ENCODE measurements around the gene NOTCH1.

NOTCH1 gene

DNA sequence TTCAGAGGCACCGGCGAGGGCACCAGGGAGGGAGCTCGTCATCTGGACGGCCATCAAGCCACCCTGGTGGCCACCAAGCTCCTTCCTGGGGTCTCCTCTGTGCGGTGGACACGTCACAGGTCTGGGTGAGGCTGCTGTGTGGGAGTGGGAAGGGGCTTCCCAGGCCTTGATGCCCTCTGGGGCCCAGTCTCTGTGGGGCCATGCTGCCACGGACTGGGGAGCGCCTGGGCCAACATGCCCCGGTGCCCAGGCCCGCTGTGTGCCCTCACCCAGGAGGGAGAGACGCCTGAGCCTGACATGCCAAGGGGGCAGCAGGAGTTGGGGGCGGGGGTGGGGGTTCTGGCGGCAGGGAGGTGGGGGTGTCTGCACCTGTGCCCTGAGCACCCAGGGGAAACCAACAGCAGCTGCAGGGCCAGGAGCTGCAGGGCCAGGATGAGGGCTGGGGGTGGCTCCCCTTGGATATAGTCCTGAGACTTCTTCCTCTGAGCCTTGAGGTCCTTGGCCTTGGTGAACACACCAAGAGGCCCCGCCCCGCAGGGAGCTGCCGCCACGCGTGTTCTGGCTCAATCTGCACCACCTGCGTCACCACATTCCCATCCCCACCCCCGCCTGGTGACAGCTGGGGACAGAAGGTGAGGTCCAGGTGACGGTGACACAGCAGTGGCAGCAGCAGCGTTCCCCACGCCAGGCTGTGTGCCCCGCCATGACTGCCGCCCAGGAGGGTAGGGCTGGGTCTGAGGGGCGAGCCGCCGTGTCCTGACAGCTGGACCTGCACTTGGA, 47.7 kb downstream of the NOTCH1 start:
- DNase-seq (ENCODE audit: low read depth in 1 of 2, low spot score in 1 of 2), result no peak
- H3K4me3 ChIP-seq (replicated peaks; ENCODE audit: insufficient read depth, low read length), result no peak overlapping the region
- H3K27ac ChIP-seq (replicated peaks), result no peak overlapping the region
- no peaks in the 10 kb centered on the region for H3K27me3 ChIP-seq (ENCODE audit: insufficient read depth, poor library complexity, severe bottlenecking)
- no peak for TF ChIP-seq GABPA (IDR thresholded peaks at IDR 0.05; ENCODE audit: low read depth)
- TF ChIP-seq, protein P1, sequence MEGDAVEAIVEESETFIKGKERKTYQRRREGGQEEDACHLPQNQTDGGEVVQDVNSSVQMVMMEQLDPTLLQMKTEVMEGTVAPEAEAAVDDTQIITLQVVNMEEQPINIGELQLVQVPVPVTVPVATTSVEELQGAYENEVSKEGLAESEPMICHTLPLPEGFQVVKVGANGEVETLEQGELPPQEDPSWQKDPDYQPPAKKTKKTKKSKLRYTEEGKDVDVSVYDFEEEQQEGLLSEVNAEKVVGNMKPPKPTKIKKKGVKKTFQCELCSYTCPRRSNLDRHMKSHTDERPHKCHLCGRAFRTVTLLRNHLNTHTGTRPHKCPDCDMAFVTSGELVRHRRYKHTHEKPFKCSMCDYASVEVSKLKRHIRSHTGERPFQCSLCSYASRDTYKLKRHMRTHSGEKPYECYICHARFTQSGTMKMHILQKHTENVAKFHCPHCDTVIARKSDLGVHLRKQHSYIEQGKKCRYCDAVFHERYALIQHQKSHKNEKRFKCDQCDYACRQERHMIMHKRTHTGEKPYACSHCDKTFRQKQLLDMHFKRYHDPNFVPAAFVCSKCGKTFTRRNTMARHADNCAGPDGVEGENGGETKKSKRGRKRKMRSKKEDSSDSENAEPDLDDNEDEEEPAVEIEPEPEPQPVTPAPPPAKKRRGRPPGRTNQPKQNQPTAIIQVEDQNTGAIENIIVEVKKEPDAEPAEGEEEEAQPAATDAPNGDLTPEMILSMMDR (IDR thresholded peaks at IDR 0.05; ENCODE audit: insufficient read depth, low read length), result no peak
- no peak for TF ChIP-seq POLR2AphosphoS5 (IDR thresholded peaks at IDR 0.05; ENCODE audit: low read depth)
- TF ChIP-seq, protein P2, sequence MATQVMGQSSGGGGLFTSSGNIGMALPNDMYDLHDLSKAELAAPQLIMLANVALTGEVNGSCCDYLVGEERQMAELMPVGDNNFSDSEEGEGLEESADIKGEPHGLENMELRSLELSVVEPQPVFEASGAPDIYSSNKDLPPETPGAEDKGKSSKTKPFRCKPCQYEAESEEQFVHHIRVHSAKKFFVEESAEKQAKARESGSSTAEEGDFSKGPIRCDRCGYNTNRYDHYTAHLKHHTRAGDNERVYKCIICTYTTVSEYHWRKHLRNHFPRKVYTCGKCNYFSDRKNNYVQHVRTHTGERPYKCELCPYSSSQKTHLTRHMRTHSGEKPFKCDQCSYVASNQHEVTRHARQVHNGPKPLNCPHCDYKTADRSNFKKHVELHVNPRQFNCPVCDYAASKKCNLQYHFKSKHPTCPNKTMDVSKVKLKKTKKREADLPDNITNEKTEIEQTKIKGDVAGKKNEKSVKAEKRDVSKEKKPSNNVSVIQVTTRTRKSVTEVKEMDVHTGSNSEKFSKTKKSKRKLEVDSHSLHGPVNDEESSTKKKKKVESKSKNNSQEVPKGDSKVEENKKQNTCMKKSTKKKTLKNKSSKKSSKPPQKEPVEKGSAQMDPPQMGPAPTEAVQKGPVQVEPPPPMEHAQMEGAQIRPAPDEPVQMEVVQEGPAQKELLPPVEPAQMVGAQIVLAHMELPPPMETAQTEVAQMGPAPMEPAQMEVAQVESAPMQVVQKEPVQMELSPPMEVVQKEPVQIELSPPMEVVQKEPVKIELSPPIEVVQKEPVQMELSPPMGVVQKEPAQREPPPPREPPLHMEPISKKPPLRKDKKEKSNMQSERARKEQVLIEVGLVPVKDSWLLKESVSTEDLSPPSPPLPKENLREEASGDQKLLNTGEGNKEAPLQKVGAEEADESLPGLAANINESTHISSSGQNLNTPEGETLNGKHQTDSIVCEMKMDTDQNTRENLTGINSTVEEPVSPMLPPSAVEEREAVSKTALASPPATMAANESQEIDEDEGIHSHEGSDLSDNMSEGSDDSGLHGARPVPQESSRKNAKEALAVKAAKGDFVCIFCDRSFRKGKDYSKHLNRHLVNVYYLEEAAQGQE (IDR thresholded peaks at IDR 0.05; ENCODE audit: insufficient replicate concordance, low read depth), result no peak
- TF ChIP-seq SPI1 (IDR thresholded peaks at IDR 0.05; ENCODE audit: borderline replicate concordance, low read depth), result no peak

DNA sequence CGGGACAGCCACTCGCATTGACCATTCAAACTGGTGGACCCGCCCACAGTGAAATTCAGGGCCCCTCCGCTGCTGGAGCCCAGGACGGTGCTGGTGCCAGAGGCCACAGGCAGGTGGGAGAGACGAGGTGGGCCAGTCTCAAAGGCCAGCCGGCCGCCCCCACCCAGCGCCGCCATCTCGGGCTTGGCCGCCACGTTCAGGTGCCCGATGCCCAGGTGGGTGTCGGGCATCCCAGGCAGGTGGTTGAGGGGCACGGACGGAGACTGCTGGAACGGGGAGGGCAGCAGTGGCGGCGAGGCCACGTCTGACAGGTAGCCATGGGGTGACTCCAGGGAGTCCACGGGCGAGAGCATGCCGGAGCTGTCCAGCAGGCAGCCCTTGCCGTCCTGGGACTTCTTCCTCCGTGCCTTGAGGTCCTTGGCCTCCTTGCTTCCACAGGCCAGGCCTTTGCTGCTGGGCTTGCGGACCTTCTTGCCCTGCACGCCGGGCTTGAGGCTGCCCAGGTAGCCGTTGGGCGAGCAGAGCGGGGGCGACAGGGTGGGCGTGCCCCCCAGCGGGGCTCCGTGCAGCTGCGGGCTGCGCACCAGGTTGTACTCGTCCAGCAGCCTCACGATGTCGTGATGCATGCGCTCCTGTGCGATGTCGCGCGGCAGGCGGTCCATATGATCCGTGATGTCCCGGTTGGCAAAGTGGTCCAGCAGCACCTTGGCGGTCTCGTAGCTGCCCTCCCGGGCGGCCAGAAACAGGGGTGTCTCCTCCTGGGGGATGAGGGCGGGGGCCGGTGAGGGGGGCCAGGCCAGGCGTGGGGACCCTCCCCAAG, 48.8 kb downstream of the NOTCH1 start:
- no peak overlapping the region for H3K4me3 ChIP-seq (replicated peaks; ENCODE audit: insufficient read depth, low read length)
- TF ChIP-seq, protein P1 (IDR thresholded peaks at IDR 0.05; ENCODE audit: insufficient read depth, low read length), result no peak
- TF ChIP-seq, protein P2 (IDR thresholded peaks at IDR 0.05; ENCODE audit: insufficient replicate concordance, low read depth), result peak; percentile 37
- DNase-seq (ENCODE audit: low read depth in 1 of 2, low spot score in 1 of 2), result no peak
- no peaks in the 10 kb centered on the region for H3K27me3 ChIP-seq (ENCODE audit: insufficient read depth, poor library complexity, severe bottlenecking)
- no peak overlapping the region for H3K27ac ChIP-seq (replicated peaks)

DNA sequence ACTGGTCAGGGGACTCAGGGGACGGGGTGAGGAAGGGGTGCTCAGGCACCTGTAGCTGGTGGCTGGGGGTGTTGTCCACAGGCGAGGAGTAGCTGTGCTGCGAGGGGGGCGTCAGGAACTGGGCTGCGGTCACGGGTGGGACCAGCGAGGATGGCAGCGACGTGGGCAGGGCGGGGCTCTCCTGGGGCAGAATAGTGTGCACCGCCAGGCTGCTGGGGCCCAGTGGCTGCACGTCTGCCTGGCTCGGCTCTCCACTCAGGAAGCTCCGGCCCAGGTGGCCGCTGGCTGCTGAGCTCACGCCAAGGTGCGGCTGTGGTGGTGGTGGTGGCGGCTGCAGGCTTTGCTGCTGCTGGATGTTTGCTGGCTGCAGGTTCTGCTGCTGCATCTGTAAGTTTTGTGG, 49.7 kb downstream of the NOTCH1 start:
- Histone ChIP-seq H3K27ac (replicated peaks) (no peak overlapping the region), H3K4me3 (replicated peaks; ENCODE audit: insufficient read depth, low read length) (no peak overlapping the region), H3K27me3 (ENCODE audit: insufficient read depth, poor library complexity, severe bottlenecking) (no peaks in the 10 kb centered on the region)
- DNase-seq (ENCODE audit: low read depth in 1 of 2, low spot score in 1 of 2), result no peak
- TF ChIP-seq POLR2AphosphoS5 (IDR thresholded peaks at IDR 0.05; ENCODE audit: low read depth), result no peak
- no peak for TF ChIP-seq GABPA (IDR thresholded peaks at IDR 0.05; ENCODE audit: low read depth)
- TF ChIP-seq, protein P2 (IDR thresholded peaks at IDR 0.05; ENCODE audit: insufficient replicate concordance, low read depth), result no peak
- TF ChIP-seq, protein P1 (IDR thresholded peaks at IDR 0.05; ENCODE audit: insufficient read depth, low read length), result no peak
- no peak for TF ChIP-seq SPI1 (IDR thresholded peaks at IDR 0.05; ENCODE audit: borderline replicate concordance, low read depth)

All from HL-60 (cell line).